HG03439 (cell line): ENCODE data around the gene PCSK4.
A peak's percentile ranks its signal among the peaks of the same experiment; 100 is the strongest.
"Not testable (repeated sequence)": the region's sequence is repeated elsewhere in the genome, so short reads cannot be mapped to it uniquely, and the experiment has no call there.

ENCODE experiments used
- ATAC-seq: cut with Tn5 transposase; IDR thresholded peaks from one replicate; pipeline ENCODE4 v1.9.1; 2021; ENCODE audit warnings: mild to moderate bottlenecking, moderate library complexity; ENCODE audit not compliant: unreplicated experiment

The PCSK4 gene

GRCh38 chr19:1441677-1442438, 48.3 kb downstream of the PCSK4 start:
- no peak for ATAC-seq

- no peak for ATAC-seq
These were observed 49.1 kb downstream of the PCSK4 start for GRCh38 chr19:1441022-1441426.

GRCh38 chr19:1440418-1440801, 49.7 kb downstream of the PCSK4 start:
- ATAC-seq, result no peak

DNA sequence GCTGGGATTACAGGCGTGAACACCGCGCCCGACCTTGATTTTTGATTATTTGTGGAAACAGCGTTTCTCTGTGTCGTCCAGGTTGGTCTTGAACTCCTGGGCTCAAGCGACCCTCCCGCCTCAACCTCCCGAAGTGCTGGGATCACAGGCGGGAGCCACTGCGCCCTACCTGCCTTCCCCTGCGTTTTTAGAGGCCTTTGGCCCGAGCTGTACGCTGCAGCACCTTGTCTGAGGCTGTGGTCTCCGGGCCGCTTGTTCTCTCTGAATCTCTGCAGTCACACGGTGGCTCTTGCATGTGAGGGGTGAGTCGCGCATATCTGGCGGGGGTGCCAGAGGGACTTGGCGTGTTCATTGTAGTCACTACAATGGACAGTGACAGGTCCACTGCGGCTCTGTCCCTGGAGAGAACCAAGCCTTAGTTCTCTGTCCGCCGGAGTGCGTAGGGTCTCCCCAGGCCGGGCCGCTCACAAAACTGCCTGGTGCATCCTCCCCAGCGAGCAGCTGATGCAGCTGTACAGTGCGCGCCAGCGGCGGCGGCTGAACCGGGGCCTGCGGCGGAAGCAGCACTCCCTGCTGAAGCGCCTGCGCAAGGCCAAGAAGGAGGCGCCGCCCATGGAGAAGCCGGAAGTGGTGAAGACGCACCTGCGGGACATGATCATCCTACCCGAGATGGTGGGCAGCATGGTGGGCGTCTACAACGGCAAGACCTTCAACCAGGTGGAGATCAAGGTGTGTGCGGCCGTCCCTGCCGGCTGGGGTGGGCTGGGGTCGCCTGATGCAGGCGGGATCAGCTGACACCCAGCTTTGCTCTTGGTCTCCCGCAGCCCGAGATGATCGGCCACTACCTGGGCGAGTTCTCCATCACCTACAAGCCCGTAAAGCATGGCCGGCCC, 50.4 kb downstream of the PCSK4 start:
- ATAC-seq, result not testable (repeated sequence)

GRCh38 chr19:1438933-1439354, 51.2 kb downstream of the PCSK4 start:
- no peak for ATAC-seq

DNA sequence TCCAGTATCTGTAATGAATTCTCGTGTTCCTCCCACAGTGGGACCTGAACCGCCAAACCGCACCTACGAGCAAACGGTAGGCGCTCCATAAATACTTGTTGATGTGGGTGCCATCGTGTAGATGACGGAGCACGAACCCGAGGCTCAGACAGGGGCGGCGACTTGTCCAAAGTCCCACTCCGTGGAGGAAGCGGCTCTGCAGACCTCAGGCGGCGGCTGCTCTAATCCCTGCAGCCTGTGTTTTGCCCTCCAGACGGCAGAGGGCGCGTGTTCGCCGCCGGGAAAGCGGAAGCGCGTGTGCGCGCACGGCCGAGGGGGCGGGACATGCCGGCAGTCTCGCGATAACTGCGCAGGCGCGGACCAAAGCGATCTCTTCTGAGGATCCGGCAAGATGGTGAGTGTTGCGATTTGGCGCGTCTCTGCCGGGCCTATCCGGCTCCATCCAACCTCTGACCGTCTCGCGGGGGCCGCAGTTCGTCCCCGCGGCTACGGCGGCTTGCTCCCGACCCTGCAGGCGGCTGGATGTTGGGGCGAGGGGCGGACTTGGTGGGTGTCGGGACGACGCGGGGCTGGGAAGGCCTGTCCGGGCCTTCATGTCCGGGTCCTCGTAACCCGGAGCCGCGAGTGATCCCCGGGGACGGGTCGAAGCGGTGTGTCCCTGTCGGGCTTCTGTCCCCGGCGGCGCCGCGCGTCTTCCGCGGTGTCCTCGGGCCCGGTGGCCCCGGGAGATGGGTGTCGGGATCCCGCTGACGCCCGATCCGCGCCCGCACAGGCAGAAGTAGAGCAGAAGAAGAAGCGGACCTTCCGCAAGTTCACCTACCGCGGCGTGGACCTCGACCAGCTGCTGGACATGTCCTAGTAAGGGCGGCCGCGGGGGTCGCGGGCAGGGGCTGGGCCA, 51.9 kb downstream of the PCSK4 start, which contains the start of gene RPS15:
Gene RPS15 (plus strand): TSS at position 362 of the 898 bp plus-strand sequence. CDS start 30 bp downstream, at position 392.
- ATAC-seq, result peak; percentile 83

- ATAC-seq, result no peak
These were observed 52.5 kb downstream of the PCSK4 start for GRCh38 chr19:1437609-1438008.

- no peak for ATAC-seq
These were observed 54.7 kb downstream of the PCSK4 start for GRCh38 chr19:1435378-1435989.

DNA sequence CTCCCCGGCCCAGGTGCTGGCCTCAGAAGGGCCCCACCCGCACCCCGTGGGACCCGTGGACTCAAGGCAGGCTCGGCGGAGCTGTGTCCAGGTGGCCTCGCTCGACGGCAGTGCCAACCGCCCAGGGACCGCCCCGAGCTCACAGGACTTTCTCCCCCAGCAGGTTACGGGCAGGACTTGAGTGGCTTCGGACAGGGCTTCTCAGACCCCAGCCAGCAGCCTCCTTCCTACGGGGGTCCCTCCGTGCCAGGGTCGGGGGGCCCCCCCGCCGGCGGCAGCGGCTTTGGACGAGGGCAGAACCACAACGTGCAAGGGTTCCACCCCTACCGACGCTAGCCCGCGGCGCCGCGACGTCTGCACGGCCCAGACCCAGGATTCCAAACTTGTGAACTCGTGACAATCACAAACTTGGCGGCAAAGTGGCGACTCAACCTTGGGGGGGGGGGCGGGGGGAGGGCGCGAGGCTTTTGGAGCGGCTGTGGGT, 55.5 kb downstream of the PCSK4 start:
- no peak for ATAC-seq

DNA sequence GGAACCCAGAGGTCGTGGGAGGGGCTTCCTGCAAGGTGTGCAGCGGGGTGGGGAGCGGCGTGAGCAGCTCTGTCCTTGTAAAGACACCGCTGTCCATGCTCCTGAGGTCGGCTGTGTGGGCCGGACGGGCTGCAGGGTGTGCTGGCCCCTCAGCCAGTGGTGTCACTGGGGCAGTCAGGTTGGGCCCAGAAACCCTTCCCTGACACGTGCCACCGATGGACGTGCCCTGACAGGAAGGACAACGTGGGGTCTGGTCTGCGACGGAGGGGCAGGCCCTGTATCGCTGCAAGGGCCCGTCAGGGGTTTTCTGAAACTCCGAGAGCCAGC, 56.1 kb downstream of the PCSK4 start:
- ATAC-seq, result no peak

DNA sequence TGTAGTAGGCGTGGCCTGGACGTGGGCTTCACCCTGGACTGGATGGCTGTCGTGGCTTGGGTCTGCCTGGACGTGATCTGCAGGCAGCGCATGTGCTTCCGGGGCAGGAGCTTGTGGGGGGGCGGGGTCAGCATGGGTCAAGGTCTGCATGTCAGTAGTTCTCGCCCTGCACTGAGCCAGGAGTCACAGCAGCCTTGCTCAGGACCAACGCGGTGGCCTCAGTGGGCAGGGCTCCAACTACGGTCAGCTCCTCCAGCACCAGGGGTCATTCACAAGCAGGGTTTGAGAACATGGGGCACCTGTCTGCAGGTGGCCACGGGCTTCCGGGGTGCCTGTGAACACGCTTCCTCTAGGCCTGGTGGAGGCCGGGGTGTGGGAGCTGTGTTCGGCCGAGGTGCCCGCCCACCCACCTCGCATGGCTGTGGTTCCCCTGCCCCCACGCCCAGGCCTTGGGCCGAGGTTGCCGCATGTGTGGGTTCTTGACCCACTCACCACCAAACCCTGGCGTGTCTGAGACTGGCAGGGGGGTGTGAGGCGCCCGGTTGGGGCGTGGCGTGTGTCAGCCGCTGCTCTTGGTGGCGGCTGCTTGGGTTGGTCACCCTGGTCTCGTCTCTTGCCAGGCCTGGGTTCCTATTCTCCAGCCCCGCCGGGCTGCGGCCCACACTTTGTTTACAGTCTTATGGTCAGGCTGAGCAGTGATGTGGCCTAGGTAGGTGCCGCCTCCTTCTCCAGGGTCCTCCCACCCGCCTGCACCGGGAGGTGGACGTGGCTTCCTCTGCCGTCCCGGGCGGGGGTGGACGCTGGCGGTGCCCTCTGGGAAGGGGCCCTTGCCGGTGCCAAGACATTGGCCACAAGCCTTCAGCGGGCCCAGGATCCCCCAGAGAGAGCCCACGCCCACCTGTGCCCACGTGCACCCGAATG, 56.8 kb downstream of the PCSK4 start:
- no peak for ATAC-seq

DNA sequence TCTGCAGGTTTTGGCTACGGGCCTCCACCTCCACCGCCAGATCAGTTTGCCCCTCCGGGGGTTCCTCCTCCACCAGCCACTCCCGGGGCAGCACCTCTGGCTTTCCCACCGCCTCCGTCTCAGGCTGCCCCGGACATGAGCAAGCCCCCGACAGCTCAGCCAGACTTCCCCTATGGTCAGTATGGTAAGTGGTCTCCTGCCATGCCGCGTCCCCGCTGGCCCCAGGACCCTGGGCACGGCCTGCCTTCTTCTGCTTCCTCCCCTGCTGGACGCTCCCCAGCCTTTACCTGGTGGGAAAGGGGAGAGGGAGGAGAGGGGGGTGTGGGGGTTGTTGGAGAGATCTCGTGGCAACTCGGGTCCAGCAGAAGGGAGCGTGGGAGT, 57.7 kb downstream of the PCSK4 start:
- ATAC-seq, result no peak

GRCh38 chr19:1431759-1432506, 58.2 kb downstream of the PCSK4 start:
- no peak for ATAC-seq
